IPS-NIHi11 (cell line): ENCODE results near the gene MVP.
A peak's percentile ranks its signal among the peaks of the same experiment; 100 is the strongest.

ENCODE experiments used
- DNase-seq: peaks from one replicate; pipeline ENCODE4 v3.0.0; 2012; ENCODE audit warnings: mixed read lengths, low spot score

The MVP gene

DNA sequence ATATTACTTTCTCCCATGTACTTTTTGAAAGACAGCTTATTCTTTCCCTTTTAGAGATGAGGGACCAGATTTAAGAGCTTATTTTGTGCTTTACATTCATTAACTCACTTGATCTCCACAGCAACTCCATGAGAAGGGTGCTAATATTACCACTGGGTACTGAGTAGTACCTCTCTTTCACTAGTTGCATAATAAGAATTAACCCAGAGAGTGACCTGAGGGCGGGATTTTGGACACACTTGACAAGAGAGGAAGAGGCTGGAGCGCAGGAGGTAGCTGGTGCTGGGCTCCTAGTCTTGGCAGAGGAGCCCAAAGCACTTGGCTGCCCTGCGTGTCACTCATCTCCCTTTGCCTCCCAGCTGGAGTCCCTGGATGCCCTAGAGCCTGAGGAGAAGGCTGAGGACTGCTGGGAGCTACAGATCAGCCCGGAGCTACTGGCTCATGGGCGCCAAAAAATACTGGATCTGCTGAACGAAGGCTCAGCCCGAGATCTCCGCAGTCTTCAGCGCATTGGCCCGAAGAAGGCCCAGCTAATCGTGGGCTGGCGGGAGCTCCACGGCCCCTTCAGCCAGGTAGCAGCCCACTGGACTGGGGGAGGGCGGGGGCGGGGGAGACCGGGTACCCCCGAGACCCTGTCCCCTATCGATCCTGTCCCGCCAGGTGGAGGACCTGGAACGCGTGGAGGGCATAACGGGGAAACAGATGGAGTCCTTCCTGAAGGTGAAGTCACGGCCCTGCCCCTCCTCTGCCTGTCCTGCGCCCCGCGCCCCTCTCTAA is 15.6 kb upstream of the MVP start:
- no peak for DNase-seq

DNA sequence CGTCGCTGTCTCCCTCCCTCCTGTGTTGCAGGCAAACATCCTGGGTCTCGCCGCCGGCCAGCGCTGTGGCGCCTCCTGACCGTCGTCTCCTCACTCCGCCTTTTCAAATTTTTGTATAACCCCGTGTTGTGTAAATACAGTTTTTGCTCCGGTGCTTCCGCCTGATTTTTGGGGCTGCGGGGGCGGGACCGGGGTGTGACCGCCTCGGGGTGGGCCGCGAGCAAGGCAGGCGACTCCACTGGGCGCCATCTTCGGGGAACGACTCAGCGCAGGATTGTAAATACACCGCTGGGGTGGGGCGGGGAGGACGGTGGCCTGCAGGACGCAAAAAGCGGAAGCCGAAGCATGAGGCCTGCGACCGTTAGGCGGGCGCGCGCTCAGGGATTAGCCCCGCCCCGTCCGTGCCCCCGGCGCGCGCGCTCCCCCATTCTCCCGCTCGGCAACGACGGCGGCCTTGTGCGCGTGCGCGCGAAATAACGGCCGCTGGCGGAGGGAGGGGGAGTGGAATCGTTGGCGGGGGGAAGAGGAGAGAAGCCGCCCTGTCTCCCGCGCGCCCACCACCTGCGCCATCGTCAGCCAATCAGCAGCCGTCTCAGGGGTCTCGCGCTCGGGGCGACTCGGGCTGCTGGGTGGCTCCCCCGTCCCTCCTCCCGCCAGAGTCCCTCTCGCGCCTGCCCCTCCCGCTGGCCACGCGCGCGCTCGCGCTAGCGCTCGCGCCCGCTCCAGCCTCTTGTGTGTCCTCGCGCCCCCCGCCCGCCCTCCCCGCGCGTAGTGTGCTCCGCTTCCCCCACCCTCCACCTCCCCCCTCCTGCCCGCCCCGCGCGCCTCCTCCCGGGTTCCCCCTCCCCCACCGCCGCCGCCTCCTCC is 14.8 kb upstream of the MVP start:
- peak; percentile 88 for DNase-seq

DNA sequence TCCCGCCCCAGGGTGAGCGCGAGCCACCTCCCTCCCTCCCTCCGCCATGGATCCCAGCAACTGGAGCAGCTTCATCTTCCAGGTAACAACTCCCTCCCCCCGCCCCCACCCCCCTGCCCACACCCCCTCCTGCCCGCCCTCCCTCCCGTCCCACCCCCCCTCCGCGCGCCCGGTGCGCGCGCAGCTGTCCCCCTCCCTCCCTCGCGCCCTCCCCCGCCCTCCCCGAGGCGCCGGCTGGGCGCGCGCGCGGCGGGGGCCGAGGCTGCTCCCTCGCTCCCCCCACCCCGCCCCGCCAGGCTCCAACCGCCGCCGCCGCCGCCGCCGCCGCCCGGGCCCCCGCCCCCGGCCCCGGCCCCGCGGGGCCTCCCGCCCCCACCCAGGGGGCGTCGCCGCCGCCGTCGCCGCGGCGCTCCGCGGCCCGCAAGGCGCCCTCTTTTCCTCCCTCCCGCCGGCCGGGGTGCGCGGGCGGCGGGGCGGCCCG is 14.1 kb upstream of the MVP start, which contains the start of gene MAZ:
TSS of gene MAZ (plus strand) at position 431 of the 481 bp plus-strand sequence. CDS start 173 bp downstream, outside the sequence.
- DNase-seq: no peak

DNA sequence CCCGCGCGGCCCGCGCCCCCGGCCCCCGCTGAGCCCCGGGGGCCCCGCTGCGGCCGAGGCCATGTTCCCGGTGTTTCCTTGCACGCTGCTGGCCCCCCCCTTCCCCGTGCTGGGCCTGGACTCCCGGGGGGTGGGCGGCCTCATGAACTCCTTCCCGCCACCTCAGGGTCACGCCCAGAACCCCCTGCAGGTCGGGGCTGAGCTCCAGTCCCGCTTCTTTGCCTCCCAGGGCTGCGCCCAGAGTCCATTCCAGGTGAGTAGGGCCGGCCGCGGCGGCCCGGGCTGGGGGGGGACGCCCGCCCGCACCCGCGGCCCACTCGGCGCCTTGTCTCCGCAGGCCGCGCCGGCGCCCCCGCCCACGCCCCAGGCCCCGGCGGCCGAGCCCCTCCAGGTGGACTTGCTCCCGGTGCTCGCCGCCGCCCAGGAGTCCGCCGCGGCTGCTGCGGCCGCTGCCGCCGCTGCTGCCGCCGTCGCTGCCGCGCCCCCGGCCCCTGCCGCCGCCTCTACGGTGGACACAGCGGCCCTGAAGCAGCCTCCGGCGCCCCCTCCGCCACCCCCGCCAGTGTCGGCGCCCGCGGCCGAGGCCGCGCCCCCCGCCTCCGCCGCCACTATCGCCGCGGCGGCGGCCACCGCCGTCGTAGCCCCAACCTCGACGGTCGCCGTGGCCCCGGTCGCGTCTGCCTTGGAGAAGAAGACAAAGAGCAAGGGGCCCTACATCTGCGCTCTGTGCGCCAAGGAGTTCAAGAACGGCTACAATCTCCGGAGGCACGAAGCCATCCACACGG is 13.4 kb upstream of the MVP start:
- peak; percentile 47 for DNase-seq

DNA sequence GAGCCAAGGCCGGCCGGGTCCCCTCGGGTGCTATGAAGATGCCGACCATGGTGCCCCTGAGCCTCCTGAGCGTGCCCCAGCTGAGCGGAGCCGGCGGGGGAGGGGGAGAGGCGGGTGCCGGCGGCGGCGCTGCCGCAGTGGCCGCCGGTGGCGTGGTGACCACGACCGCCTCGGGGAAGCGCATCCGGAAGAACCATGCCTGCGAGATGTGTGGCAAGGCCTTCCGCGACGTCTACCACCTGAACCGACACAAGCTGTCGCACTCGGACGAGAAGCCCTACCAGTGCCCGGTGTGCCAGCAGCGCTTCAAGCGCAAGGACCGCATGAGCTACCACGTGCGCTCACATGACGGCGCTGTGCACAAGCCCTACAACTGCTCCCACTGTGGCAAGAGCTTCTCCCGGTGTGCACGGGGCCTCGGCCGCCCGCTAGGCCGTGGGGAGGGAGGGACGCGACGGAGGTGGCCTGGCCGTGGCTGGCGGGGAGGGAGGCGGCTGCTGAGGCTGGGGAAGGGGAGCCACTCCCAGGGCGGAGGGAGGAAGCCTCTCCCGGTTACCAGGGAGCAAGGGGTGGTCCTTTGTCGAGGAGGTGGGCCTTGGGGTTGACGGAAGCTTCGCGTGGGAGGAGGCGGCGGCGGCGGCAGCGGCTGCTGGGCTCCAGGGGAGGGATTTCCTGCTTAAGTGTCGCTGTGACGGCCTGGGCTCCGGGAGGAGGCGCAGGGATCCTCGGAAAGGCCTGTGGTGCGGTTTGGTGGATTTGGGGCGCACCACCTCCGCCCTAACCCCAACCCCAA is 12.6 kb upstream of the MVP start:
- peak; percentile 37 for DNase-seq

DNA sequence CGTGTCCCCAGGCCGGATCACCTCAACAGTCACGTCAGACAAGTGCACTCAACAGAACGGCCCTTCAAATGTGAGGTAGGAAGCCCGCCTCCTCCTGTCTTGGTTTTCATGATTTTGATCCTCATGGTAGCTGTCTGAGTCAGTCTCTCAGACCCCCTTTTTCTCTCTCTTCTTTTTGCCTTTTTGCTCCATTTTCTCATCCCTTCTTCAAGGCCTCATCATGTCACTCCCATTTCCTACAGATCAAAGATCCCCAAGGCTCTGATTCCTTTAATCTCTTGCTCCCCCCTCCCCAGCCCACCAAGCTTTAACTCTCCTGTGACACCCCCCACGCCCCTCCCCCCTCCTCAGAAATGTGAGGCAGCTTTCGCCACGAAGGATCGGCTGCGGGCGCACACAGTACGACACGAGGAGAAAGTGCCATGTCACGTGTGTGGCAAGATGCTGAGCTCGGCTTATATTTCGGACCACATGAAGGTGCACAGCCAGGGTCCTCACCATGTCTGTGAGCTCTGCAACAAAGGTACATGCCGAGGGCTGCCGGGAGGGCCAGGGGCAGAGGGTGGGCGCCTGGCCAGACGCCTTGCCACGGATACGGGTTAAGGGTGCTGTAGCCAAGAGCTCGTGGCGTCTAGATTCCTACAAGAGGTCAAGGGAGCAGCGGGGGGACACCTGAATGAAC is 11.9 kb upstream of the MVP start:
- DNase-seq: no peak

DNA sequence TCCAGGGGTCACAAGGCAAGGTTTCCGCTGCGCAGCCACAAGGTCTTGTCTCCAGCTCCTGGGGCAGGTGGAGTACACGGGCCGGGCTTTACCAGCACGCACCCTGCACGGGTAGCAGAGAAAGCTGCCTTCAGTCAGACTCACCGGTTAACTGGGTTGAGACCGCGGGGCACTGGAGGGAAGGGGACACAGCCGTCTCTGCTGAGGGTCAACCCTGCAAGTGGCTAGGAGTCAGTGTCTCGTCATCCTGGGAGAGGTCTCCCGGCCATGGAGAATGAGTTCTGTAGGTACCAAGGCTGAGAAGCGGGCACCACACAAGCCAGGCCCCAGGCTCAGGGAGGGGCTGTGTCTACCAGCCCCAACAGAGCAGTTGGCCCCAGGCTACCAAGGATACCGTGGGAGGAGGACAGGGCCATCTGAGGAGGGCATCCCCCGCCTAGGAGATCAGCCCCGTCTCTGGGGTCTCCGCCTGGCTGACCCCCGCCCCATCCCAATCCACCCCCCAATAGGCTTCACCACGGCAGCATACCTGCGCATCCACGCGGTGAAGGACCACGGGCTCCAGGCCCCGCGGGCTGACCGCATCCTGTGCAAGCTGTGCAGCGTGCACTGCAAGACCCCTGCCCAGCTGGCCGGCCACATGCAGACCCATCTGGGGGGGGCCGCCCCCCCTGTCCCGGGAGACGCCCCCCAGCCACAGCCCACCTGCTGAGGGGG is 11.1 kb upstream of the MVP start:
- DNase-seq: no peak

DNA sequence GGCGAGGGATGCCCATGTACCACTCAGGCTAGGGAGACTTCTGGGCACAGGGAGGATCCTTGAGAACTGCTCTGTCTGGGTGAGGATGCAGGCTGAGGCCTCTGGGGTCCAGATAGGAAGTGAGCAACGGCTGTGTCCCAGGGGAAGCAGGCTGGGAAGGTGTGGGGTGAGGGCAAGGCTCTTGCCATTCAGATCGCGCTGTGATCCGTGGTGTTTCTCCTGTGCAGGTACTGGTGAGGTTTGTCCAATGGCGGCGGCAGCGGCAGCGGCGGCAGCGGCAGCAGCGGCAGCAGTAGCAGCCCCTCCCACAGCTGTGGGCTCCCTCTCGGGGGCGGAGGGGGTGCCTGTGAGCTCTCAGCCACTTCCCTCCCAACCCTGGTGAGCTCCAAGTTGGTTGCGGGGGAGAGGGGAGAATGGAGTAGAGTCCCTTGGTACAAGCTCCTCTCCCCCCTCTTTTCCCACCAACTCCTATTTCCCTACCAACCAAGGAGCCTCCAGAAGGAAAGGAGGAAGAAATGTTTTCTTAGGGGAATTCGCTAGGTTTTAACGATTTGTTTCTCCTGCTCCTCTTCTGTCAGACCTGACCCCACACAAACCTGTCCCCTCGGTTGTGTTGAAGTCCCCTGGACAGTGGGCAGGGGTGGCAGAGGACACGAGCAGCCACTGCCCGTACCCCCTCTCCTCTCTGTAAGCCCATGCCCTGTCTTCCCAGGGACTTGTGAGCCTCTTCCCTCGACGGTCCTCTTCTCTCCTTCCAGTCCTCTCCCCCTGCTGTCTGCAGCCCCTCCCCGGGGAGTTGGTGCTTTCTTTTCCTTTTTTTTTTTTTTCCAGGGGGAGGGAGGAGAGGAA is 10.2 kb upstream of the MVP start:
- DNase-seq: no peak

DNA sequence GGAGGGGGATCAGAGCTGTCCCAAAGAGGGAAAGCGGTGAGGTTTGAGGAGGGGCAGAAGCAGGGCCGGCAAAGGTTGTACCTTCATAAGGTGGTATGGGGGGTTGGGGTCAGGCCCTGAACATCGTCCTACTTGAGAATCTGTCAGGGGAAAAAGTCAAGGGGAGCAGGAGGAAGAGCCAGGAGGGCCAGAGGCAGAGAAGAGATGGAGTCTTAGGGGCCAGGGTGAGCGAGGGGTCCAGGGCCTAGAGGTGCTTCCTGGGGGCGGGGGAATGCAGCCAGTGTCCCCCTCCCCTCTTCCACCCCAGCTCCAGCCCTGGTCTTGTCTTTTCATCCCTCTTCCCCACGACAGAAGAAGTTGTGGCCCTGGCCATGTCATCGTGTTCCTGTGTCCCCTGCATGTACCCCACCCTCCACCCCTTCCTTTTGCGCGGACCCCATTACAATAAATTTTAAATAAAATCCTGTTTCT is 9.5 kb upstream of the MVP start:
- no peak for DNase-seq

DNA sequence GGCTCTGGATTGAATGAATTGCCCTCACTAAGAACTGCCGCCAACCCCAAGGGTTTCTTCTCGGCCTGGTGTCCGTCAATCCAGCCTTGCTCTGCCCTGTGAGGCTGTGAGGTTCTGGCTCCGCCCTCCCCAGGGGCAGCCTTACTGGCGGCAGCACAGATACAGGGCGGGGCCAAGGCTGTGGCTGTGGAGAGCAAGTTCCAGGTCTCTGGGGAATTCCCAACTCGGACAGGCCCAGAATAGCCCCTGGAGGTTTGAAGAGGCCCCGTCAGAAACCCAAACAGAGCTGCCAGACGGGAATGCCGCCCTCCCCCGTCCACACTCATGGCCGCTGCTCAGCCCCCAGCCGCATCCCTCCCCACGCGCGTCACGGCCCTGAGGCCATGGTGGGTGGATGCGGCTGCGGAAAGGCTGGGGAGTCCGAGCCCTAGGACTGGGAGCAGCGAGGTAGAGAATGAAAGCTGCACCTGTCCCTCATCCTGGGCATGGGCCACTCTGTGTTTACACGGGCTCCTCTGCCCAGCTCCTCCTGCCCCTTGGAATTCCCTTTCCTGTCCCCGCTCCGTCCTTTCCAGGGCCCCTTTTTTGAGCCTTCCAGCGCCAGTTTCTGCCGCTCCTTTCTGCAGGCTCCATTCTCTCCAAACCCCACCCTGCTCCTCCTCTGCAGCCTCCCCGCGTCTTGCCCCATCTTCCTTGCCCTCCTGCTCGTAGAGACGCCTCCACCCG is 8.9 kb upstream of the MVP start:
- DNase-seq: peak; percentile 78

DNA sequence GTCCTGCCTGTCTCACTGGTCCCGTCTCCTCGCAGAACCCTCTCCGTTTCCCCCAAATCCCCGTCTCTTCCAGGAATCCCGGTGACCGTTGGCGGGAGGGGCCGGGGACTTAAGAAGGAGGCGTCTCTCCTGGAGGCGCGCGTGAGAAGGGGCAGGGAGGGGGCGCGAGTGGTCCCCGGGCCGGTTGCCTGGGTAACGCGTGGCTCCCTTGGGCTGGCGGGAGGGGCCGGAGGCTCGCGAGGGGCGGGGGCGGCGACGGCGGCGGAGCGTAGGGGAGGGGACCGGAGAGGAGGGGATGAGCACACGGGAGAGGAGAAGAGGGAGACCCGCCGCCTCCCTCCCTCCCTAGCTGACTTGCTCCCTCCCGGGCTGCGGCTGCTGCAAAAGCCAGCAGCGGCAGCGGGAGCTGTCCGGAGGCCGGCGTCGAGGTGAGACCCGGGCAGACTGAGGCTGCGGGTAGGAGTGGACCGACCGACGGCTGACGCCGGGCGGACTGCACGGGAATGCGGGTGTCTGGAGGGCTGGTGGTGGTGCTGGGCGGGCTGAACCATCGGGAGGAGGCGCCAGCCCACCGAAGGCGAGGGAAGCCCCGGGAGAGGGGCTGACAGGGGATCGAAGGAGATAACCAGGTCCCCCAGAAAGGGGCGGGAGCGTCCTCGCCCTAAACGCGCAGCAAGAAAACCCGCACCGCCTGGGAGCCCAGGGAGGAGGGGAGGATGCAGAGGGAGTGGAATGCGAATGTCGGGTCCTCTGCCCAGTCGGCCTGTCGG is 8.2 kb upstream of the MVP start, which contains the start of gene PRRT2:
TSS of gene PRRT2 (plus strand) at position 298 of the 770 bp plus-strand sequence. CDS start 862 bp downstream, outside the sequence.
- DNase-seq: peak; percentile 57

DNA sequence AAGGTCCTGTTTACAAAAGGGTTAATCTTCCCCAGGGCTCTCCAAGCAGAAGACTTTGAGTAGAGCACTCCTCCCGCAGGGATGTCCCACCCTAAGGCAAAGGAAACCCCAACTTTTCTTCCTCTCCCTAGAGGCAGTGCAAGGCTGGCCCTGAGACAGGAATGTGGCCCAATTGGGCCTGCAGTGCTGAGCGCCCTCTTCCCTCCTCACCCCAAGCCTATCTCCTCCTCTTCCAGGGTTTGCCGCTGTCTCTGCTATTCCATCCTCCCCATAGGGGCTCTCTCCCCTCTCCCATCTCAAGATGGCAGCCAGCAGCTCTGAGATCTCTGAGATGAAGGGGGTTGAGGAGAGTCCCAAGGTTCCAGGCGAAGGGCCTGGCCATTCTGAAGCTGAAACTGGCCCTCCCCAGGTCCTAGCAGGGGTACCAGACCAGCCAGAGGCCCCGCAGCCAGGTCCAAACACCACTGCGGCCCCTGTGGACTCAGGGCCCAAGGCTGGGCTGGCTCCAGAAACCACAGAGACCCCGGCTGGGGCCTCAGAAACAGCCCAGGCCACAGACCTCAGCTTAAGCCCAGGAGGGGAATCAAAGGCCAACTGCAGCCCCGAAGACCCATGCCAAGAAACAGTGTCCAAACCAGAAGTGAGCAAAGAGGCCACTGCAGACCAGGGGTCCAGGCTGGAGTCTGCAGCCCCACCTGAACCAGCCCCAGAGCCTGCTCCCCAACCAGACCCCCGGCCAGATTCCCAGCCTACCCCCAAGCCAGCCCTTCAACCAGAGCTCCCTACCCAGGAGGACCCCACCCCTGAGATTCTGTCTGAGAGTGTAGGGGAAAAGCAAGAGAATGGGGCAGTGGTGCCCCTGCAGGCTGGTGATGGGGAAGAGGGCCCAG is 7.3 kb upstream of the MVP start:
- no peak for DNase-seq

DNA sequence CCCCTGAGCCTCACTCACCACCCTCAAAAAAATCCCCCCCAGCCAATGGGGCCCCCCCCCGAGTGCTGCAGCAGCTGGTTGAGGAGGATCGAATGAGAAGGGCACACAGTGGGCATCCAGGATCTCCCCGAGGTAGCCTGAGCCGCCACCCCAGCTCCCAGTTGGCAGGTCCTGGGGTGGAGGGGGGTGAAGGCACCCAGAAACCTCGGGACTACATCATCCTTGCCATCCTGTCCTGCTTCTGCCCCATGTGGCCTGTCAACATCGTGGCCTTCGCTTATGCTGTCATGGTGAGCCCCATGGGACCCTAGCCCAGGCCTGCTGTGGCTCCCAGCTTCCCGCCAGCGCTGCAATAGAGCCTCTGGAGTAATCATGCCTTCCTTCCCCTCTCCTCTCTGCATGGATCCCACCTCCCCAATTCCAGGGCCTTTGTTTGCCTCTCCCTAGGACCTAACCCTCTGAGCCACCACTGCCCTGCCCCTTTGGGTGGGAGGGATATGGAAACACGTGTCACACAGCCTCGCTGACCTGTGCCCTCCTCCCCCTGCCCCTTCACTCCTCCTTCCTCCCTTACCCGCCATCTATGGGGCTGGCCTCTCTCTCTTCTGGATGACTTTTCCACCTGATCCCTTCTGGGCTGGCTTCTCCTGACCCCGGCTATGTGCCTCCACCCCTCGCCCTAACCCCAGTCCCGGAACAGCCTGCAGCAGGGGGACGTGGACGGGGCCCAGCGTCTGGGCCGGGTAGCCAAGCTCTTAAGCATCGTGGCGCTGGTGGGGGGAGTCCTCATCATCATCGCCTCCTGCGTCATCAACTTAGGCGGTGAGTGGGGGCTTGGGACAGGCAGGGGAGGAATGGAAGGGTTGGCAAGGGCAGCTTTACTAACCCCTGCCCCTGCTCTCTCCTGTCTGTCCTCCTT is 6.4 kb upstream of the MVP start:
- DNase-seq: no peak

DNA sequence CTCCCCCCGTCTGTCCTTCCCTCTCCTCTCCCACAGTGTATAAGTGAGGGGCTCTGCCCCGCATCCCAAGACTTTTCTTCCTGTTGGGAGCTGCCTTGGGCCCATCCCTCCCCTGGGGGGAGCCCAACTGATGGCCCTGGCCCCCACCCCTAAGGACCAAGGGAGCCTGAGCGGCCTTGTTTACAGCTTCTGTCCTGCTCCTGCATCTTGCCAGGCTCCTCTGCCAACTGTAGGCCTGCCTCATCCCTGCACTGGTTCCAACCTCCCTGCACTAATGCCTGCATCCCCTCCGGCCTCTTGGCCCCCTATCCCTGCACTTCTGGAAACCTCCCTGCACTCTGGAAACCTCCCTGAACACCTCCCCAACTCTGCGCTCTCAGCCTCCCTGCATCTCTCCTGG is 5.7 kb upstream of the MVP start:
- DNase-seq: no peak

DNA sequence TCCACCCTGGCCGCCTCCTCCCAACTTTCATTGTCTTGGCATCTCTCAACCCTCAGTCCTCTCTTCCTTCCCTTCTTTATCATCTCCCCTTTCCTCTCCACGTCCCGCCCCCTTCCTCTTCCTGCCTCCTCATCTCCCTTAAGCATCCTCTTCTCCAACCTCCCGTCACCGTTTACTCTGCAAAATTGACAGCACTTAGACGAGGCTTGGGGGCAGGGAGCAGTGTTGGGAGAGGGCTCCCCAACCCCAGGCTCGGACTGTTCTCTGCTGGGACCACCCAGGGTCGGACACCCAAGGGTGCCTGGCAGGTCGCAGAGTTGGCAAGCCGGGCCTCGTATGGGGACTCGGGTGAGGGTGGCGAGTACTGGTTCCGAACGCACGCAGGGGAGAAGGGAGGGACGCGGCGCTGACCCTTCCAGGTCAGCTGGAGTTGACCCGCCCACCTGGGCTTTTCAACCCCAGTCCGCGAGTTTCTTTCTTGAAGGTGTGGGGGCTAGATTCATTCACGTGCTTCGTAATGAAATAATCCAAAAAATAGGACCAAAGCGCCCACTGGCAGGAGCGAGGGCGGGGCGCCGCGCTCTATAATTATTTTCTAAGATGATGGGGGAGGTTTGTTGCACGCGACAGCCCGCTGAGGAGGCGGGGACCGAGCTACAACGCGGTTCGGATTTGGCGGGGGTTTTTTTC is 5.1 kb upstream of the MVP start:
- DNase-seq: no peak
